Heart left ventricle (tissue), 13 donors: Measurements from ENCODE around the gene NOX5.

Experiments used
- CTCF ChIP-seq, 12 donors: fragments of 200-600 bp; sonication (generic) in 4 of 12; IDR thresholded peaks; one replicate each; pipeline versions ENCODE4 v1.5.0 to v1.8.0; 2018 to 2022; ENCODE audit warnings: antibody characterized with exemption in 12 of 12, mild to moderate bottlenecking in 5 of 12
- POLR2A ChIP-seq, 2 donors: fragments of 450-650 bp; IDR thresholded peaks; one replicate each; pipeline ENCODE4 v1.6.1; 2017; ENCODE audit warnings: antibody characterized with exemption in 2 of 2, mild to moderate bottlenecking in 2 of 2, moderate library complexity in 2 of 2
- donor health status: ischemic (EF 13 %, LVEDD 7.1; RV severe dilation, severe dysfunction).
- donor health status: DM: no; HTN: yes; CAD: no.
- donor health status: DM: no; HTN: no; CAD: no.
- donor health status: ischemic (EF 25% LVEDD 6.9; RV normal size, moderate dysfunction).
- donor health status: ischemic (EF 25% LVEDD 5.7; RV mildly dilated, moderate dysfunction).
- donor health status: ischemic (EF 35%, LVEDD 5.7; RV mildly dilated, moderate dysfunction).
- donor health status: nonischemic (EF 11% LVEDD 7.7; RV severe dilation, severe dysfunction).
- donor health status: DM: yes; HTN: yes; CAD: no.
- donor health status: PGD.
- donor health status: ischemic (EF 29% LVEDD 5.4; RV normal size, mild dysfunction).
- donor health status: nonischemic (EF 23%, LVEDD 6.1; RV moderate dilation, normal function).

DNA sequence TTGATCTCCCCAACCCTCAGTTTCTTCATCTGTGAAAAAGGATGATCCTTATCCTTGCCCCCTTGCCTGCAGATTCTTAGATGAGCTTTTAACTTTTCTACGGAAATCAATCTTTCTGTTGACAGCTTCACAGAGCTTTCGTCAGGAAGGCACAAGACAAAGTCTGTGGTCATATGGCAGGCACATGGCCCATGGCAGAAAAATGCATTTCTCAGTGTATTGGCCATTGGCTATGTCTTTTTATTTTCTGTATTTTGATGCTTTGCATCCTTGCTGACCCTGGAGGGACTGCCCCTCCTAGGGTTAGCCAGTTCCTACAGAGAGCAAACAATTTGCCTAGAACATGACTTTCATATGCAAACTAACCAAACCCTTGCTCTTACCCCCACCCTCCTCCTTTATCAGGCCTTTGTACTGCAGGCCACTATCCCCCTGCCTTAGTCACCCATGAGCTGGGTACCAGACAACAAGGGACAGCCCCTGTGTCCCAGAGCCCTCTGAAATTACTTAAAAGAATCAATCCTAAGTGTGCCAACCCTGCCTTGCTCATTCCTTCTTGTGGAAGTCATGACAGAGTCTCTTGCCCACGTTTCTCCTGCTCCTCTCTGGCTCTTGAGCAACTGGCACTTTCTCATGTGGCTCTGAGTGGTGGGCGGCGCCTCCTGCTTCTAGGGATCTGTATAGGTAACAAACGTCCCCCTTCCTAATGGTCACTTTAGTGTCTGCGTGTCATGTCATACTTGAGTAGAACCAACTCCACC lies 24.1 kb upstream of the NOX5 start:
- TF ChIP-seq POLR2A (IDR thresholded peaks at IDR 0.05) (no peak), CTCF (IDR thresholded peaks at IDR 0.05) (no peak)
